Fibroblast of the aortic adventitia (primary cell): Measurements from ENCODE around the gene FRMD1. TPM values are rescaled to one million over a fixed set of nuclear protein-coding genes. Genes with fewer than 3 reads are reported as not detected.

Experiments used
- DNase-seq: peaks from one replicate; pipeline ENCODE4 v3.0.0-alpha.2; 2010; ENCODE audit warnings: low read depth
- H3K4me3 ChIP-seq: 2 replicates; pipeline ENCODE4 v1.5.1; 2011; ENCODE audit warnings: low read depth, mild to moderate bottlenecking, control low read depth, low read length, moderate library complexity
- CTCF ChIP-seq: IDR thresholded peaks from 2 replicates; pipeline ENCODE4 v1.5.1; 2011; ENCODE audit warnings: mild to moderate bottlenecking, low read length, control low read depth, inconsistent platforms; ENCODE audit not compliant: insufficient read depth
- total RNA-seq: library from RNA; depleted of rRNA; stranded (reverse); fragments of >200 nt; gene quantifications from 2 replicates; pipeline ENCODE4 v1.2.3, GENCODE V29; 2012; ENCODE audit warnings: low replicate concordance

The FRMD1 gene
- total RNA-seq, 1 donor: not detected

DNA sequence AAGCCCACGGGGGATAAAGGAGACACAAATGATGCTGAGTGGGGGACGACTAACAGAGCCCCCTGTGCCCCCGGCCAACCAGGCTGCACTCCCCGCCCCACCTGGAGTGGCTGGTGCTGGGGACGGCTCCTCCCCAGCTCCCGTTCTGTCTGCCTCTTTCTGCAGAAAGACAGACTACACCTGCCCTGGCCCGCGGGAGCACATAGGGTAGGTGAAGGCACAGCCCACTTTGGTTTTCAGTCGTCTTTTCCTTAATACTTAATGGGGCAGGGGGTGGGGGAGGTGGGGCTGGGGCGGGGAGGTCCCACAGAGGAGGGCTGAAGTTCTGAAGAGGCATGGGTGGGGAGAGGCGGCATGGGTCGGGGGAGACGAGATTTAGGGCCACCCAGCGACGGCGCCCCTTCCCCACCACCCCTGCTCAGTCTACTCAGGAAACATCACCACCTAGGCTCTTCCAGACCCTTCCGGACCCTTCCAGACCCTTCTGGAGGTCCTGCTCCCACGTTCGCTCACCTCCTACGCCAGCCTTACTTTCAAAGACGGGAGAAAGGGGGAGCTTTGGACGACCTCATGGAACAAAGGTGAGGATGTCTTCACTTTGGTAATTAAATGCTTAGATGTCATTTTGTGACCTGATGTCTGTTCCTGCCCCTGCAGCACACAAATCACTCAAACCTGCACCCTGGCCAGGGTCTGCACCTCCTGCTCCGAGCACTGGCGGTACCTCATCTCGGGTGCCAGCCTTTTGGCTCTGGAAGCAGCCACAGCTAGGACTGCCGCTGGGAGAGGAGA, 21.2 kb upstream of the FRMD1 start:
- no peak for TF ChIP-seq CTCF
- no peak overlapping the region for H3K4me3 ChIP-seq
- no peak for DNase-seq

DNA sequence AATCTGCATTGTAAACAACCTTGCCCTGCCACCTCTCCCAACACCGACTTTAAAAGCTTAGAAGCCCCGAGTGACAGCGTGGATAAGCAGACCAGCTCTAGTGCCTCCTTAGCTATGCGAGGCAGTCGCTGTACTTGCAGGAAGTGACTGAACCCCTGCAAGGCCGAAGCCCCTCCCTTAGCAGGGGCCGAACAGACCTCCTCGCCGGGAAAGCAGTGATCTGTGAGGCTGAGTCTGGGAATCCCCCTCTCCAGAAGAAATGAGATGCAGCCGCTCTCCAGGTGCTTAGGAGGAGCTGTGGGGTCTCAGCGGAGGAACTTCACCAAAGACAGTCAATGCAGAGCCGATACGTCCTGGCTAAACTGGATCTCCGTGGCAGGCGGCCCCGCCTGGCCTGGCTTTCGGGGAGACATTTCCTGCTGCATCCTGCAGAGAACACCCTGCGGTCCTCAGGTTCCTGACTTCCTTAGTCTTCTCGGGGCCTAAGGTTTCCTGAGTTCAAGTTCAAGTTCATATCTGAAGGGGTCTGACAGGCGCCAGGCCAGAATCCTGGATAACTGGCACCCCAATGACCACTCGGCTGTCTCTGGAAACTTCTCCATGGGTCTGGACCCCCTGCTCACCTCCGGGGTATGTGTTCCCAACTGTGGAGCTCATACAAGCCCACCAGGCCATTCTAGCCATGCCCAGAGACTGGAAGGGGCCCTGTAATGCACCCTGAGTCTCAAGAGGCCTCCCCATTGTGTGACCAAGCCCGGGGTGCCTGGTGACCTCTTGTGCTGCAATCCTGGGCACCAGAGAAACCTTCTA, 20.4 kb upstream of the FRMD1 start:
- DNase-seq: no peak
- no peak overlapping the region for H3K4me3 ChIP-seq
- TF ChIP-seq CTCF: no peak

DNA sequence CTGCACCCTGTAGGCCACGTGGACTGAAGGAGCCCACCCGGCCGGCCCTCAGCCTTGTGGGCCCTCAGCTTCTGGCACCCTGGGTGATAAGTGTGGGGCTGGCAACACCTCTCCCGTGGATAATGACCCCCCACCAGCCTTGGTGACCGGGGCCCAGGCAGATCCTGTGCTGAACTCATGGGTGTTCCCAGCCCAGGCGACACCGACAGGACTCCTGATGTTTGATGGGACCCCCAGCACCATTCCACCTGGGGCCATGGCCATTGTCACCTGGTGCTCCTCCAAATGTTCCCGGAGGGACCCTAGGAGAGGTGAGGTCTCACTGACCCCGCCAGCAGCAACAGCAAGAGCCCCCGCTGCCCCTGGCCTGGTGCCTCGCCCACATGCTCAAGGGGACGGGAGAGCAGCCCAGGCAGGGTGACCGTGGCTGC, 19.4 kb upstream of the FRMD1 start:
- no peak for TF ChIP-seq CTCF
- H3K4me3 ChIP-seq: no peak overlapping the region
- DNase-seq: no peak

DNA sequence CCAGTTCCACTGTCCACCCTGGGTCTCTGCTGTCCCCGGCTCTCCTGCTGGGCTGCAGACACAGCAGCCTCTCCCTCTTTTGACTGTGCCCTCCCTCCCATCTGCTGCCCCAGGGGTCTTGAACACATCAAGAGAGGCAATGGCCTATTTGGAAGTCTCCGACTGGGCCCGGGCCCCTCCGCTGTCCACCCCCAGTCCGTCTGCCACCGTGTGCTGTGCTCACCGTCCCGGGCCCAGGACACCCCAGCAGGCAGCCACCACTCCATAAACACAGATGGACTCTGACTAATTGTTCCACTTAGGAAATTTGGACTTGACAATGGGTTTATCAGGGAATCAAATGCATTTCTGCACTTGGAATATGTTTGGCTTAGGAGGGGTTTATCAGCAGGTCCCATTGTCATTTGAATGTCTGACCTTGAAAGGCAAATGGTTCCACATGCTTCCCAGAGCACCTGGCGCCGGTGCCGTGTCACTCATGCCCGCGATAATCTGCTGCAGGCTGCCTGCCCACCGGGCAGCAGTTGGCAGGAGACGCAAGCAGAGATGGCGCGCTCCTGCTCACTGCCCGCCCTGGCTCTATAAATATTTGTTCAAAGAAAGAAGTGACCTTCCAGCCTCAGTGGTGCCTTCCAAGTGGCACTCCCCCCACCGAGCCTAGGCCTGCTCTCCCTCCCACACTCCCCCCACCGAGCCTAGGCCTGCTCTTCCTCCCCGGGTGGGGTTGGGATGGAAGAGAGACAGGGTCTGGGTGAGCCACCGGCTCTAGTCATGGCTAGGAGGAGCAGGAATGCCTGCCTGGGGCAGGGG, 18.8 kb upstream of the FRMD1 start:
- no peak for DNase-seq
- no peak overlapping the region for H3K4me3 ChIP-seq
- no peak for TF ChIP-seq CTCF

DNA sequence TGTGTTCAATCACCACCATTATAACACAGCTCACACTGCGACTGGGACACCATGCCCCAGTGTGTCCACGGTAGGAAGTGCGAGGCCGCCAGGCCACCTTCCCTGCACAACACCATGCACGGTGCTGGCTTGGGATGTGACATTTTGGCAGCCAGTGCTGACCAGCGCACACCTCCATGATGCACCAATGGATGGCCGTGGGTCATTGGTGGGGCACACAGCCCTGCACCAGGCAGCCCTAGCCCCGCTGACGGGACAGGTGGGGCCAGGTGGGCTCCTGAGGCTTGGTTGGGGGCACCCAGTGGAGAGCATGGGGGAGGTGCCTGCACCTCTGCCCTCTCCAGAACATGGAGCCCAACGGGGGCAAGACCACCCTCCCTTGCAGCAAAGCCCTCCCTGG, 18.2 kb upstream of the FRMD1 start:
- DNase-seq: no peak
- TF ChIP-seq CTCF: no peak
- no peak overlapping the region for H3K4me3 ChIP-seq

GRCh38 chr6:168096271-168096764, 17.3 kb upstream of the FRMD1 start:
- no peak for DNase-seq
- no peak for TF ChIP-seq CTCF

More at GRCh38 chr6:168096271-168096764, 17.3 kb upstream of the FRMD1 start:
- H3K4me3 ChIP-seq: no peak overlapping the region
